Measurements from ENCODE around the gene CFAP74.

DNA sequence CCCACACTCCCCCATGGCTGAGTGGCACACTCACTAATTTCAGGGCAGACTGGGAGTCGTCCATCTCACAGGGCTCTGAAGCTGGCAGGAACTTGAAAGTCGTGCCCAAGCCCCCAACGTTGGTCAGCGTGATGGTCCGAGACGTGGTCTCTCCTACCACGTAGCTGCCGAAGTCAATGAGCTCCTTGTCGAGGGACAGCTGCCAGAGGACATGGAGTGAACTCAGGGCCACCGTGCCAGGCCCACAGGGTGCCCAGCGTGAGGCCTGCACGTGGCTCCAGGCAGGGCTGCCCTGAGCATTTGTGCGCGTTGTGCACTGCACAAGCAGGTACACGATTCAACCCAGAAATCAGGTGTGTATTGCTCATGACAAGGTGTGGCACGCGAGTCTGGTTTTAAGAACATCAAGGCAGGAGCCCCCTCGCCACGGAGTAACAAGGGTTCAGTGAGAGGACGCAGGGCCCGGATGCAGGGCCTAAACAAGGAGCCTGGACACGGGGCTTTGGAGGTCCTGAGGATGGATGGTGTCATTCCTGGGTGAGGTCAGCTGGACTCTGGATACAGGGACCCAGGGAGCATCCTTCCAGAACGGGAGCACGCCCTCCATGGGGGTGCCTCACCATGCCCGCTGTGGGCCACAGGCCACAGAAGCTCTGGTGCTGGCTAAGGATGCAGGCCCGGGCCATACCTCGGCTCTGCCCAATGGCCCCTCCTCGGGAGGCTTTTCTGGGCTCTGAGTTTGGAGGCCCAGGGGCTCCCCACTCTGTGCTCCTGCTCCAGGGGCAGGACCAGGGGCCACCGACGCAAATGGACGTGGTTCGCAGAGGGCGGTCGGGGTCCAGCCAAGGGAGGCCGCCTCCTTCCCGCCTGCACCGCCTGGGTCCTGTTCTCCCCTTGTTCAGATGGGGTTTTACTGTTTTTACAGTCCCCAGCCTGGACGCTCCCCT lies 46.7 kb downstream of the CFAP74 start:
- no peak for TF ChIP-seq POLR2A (IDR thresholded peaks at IDR 0.05)
- TF ChIP-seq, protein P1, sequence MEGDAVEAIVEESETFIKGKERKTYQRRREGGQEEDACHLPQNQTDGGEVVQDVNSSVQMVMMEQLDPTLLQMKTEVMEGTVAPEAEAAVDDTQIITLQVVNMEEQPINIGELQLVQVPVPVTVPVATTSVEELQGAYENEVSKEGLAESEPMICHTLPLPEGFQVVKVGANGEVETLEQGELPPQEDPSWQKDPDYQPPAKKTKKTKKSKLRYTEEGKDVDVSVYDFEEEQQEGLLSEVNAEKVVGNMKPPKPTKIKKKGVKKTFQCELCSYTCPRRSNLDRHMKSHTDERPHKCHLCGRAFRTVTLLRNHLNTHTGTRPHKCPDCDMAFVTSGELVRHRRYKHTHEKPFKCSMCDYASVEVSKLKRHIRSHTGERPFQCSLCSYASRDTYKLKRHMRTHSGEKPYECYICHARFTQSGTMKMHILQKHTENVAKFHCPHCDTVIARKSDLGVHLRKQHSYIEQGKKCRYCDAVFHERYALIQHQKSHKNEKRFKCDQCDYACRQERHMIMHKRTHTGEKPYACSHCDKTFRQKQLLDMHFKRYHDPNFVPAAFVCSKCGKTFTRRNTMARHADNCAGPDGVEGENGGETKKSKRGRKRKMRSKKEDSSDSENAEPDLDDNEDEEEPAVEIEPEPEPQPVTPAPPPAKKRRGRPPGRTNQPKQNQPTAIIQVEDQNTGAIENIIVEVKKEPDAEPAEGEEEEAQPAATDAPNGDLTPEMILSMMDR (IDR thresholded peaks at IDR 0.05): no peak
